Mucosa of descending colon (tissue), 3 donors: Measurements from ENCODE around the gene SELPLG. TPM values are rescaled to one million over a fixed set of nuclear protein-coding genes. Genes with fewer than 3 reads are reported as not detected.

Source experiments
- ATAC-seq: fragments of 200-7000 bp; cut with Tn5 transposase; one replicate; pipeline ENCODE4 v1.9.1; 2020; ENCODE audit warnings: mild to moderate bottlenecking, moderate library complexity
- DNase-seq, 3 donors: peaks; one replicate each; pipeline ENCODE4 v3.0.0-alpha.2; 2020
- H3K36me3 ChIP-seq: fragments of 200-600 bp; one replicate; pipeline ENCODE4 v1.8.0; 2021; ENCODE audit warnings: low read depth, mild to moderate bottlenecking
- H3K4me1 ChIP-seq: fragments of 200-600 bp; one replicate; pipeline ENCODE4 v1.8.0; 2021; ENCODE audit warnings: low read depth, mild to moderate bottlenecking
- H3K4me3 ChIP-seq: fragments of 200-600 bp; one replicate; pipeline ENCODE4 v1.8.0; 2021; ENCODE audit warnings: mild to moderate bottlenecking
- H3K9me3 ChIP-seq: fragments of 200-600 bp; one replicate; pipeline ENCODE4 v1.8.0; 2021; ENCODE audit warnings: mild to moderate bottlenecking
- intact Hi-C, 2 donors: fragments of 100-400 bp; cut with DNase I in 1 of 2; cut with micrococcal nuclease in 1 of 2; formaldehyde crosslinking; loops; one replicate each; pipeline versions ENCODE4 v1.11.0 to v1.11.1; 2022; cut with DNase I, micrococcal nuclease
- total RNA-seq, 3 donors: library from RNA; stranded (reverse); fragmentation: NEBNext Ultra II Directional in 2 of 3; extraction: Animal tissue kit (Norgen Biotek cat#: 25700) in 2 of 3; gene quantifications; one replicate each; pipeline versions ENCODE4 v1.2.1 to v1.2.4, GENCODE V29; 2021 to 2023
- TF ChIP-seq, protein P1 (sequence below): fragments of 200-600 bp; IDR thresholded peaks from one replicate; pipeline ENCODE4 v1.8.0; 2022; ENCODE audit warnings: antibody characterized with exemption, mild to moderate bottlenecking
- donor health status: DM: no; HTN: no; CAD: no; lungs with moderate emphysema.
- donor health status: DM: no; HTN: no; CAD: no.
- donor health status: DM: no; HTN: yes; CAD: no.

The SELPLG gene
- total RNA-seq, 3 donors from 2014 or later = 3.3 to 6.5 (median 6.0) TPM

DNA sequence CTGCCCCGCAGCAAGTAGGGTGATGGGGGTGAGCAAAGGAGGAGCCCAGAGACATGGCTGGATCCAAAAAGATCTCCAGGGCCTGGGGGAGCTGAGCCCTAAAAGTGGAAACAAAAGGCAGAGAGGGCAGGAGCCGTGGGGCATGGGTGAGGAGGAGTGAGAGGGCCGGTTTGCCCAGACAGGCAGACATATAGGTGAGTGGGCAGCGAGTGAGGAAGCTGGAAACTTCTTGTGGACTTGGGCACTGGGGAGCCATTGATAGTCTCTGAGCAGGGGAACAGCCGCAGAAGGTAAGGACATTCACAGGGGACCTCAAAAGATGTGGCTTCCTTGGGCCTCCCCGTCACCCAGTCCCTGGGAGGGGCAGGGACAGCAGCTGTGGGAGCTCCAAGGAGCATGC, 19.1 kb downstream of the SELPLG start:
- TF ChIP-seq, protein P1, sequence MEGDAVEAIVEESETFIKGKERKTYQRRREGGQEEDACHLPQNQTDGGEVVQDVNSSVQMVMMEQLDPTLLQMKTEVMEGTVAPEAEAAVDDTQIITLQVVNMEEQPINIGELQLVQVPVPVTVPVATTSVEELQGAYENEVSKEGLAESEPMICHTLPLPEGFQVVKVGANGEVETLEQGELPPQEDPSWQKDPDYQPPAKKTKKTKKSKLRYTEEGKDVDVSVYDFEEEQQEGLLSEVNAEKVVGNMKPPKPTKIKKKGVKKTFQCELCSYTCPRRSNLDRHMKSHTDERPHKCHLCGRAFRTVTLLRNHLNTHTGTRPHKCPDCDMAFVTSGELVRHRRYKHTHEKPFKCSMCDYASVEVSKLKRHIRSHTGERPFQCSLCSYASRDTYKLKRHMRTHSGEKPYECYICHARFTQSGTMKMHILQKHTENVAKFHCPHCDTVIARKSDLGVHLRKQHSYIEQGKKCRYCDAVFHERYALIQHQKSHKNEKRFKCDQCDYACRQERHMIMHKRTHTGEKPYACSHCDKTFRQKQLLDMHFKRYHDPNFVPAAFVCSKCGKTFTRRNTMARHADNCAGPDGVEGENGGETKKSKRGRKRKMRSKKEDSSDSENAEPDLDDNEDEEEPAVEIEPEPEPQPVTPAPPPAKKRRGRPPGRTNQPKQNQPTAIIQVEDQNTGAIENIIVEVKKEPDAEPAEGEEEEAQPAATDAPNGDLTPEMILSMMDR = no peak
- peaks cover 6% of the 10 kb centered on the region for H3K4me1 ChIP-seq
- intact Hi-C loops = loop anchor here (5.0 kb wide), 3 partner anchors 47 to 338 kb away; partner anchors contain the start of genes ISCU (in 1 of the 2) and SART3 (in 1 of the 2)
- no peaks in the 10 kb centered on the region for H3K9me3 ChIP-seq
- no peak for DNase-seq
- H3K36me3 ChIP-seq = no peaks in the 10 kb centered on the region
- ATAC-seq = no peak
- no peak overlapping the region for H3K4me3 ChIP-seq

DNA sequence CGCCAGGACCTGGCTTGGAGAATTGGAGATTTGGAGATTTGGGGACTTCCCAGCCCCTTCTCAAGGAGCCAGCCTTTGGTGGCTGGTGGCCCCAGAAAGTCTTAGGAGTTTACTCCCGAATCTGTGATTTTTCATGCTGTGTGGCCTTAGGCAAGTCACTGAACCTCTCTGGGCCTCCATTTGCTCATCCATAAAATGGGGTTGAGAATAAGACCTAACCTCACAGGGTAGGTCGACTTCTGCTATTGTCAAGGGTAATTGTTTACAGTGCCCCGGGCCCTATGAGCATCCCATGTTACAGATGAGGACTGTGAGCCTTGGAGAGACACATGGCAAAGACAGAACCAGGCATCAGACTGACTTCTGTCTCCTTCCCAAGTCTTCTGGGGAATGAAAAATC, 19.7 kb downstream of the SELPLG start:
- Histone ChIP-seq H3K36me3 (no peaks in the 10 kb centered on the region), H3K4me1 (peaks cover 6% of the 10 kb centered on the region), H3K4me3 (no peak overlapping the region), H3K9me3 (no peaks in the 10 kb centered on the region)
- TF ChIP-seq, protein P1 = no peak
- no peak for ATAC-seq
- DNase-seq = no peak
- intact Hi-C loops = no loop called here

DNA sequence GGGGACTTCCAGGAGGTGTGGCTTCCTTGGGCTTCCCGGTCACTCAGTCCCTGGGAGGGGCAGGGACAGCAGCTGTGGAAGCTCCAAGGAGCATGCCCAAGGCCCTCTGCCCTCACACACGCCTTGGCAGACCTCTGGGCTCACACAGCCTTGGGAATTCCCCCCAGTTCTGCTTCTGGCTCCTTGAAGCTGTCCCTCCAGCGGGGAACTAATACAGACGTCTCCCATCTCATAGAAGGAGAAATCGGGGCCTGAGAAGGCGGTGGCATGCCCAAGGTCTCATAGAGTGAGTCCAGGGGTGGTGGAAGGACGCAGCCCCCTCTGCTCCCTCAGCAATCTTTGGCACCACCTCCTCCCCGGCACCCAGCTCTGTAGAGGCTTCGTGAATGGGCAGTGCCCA, 20.1 kb downstream of the SELPLG start:
- intact Hi-C loops = no loop called here
- ATAC-seq = peak; percentile 26
- no peaks in the 10 kb centered on the region for H3K9me3 ChIP-seq
- H3K36me3 ChIP-seq = no peaks in the 10 kb centered on the region
- DNase-seq = no peak
- TF ChIP-seq, protein P1 = no peak
- peaks cover 6% of the 10 kb centered on the region for H3K4me1 ChIP-seq
- no peak overlapping the region for H3K4me3 ChIP-seq

DNA sequence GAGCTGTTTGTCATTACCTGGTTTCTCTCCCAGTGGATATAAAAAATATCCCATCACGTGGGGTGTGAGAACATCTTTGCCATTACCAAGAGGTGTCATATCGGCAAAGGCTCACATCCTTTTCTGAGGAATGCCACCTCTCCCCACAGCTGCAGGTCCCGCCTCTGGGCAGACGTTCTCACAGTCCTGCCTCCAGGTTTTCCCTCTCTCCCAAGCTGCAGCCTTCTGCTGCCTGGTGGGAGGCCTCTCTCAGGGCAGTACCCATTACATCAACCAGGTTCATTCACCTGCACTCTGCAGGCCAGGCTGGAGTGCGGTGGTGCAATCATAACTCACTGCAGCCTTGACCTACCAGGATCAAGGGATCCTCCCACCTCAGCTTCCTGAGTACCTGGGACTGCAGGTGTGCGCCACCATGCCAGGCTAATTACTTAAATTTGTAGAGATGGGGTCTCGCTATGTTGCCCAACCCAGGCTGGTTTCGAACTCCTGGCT, 20.9 kb downstream of the SELPLG start:
- TF ChIP-seq, protein P1 = no peak
- no peak for DNase-seq
- intact Hi-C loops = no loop called here
- Histone ChIP-seq H3K36me3 (no peaks in the 10 kb centered on the region), H3K9me3 (no peaks in the 10 kb centered on the region), H3K4me3 (no peak overlapping the region), H3K4me1 (peaks cover 3% of the 10 kb centered on the region)
- no peak for ATAC-seq

DNA sequence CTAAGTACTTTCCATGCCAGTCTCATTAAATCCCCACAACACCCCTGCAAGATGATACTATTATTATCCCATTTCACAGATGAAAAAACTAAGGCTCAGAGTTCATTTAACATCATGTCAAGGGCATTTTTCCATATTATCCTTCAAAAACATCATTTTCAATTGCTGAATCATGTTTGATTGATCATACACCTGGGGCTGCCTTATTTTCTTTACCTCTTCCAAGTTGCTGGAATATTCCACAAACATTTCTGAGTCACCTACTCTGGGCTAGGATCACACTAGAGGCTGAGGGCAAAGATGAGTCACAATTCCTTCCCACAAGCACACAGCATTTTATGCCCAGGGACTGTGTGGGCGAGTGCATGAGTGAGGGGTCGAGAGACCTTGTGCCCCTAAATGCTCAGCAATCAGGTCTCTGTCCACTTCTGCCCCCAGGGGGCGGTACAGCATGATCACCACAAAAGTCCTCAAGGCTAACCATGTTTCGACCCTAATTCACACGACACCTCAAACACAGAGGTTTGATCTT, 21.7 kb downstream of the SELPLG start:
- H3K4me1 ChIP-seq = no peaks in the 10 kb centered on the region
- no peak overlapping the region for H3K4me3 ChIP-seq
- no peaks in the 10 kb centered on the region for H3K9me3 ChIP-seq
- H3K36me3 ChIP-seq = no peaks in the 10 kb centered on the region
- TF ChIP-seq, protein P1 = no peak
- ATAC-seq (no peak), DNase-seq (peak in 1 of 3 donors; percentile 43)
- intact Hi-C loops = no loop called here
